HCT116 (cell line): ENCODE results near the gene PLCB4. TPM values are rescaled to one million over a fixed set of nuclear protein-coding genes. Genes with fewer than 3 reads are reported as not detected.
A peak's percentile ranks its signal among the peaks of the same experiment; 100 is the strongest.

Experiments used
- ATAC-seq: fragments of 200-7000 bp; cut with Tn5 transposase; 2 replicates; pipeline ENCODE4 v1.9.1; 2020; ENCODE audit warnings: mild to moderate bottlenecking, moderate library complexity
- BruUV-seq: library from RNA; stranded (reverse); fragments of 400-500 nt; replicated peaks from 2 replicates; lab custom pipeline; 2021; lab: Mats Ljungman, UMichigan
- CTCF ChIA-PET: fragments of 300-600 bp; sonication (Branson Sonifier 250); formaldehyde crosslinking; loops from one replicate; lab custom pipeline; 2021; ENCODE audit warnings: antibody characterized with exemption; lab: Charles Lee
- POLR2A ChIA-PET: fragments of 300-600, 350-600 bp; sonication (Branson Sonifier 250); formaldehyde crosslinking; loops from one replicate; lab custom pipeline; 2021; ENCODE audit warnings: antibody characterized with exemption; lab: Charles Lee
- RAD21 ChIA-PET, 2 experiments: fragments of 300-600 bp; sonication (Branson Sonifier 250); formaldehyde crosslinking; loops; one replicate each; lab custom pipeline; 2023; ENCODE audit warnings: low total read pairs in 2 of 2; ENCODE audit not compliant: uncharacterized antibody in 2 of 2, unreplicated experiment in 2 of 2, low non-redundant PET in 1 of 2; lab: Charles Lee
- DNase-seq: peaks from one replicate; pipeline ENCODE4 v3.0.0-alpha.2; 2010; ENCODE audit warnings: low read depth, low spot score
- H2AFZ ChIP-seq: fragments of 200-600 bp; shearing (Covaris generic), sonication (generic); 2 replicates; pipeline ENCODE4 v1.6.1; 2017; ENCODE audit warnings: low read depth, mixed run types, mixed read lengths, antibody characterized with exemption, low read length; ENCODE audit not compliant: poor library complexity, severe bottlenecking
- H3K27ac ChIP-seq: 2 replicates; pipeline ENCODE4 v1.5.1; 2012; ENCODE audit warnings: low read depth, low read length
- H3K27me3 ChIP-seq: fragments of 200-600 bp; sonication (generic); 2 replicates; pipeline ENCODE4 v1.6.1; 2016; ENCODE audit warnings: mixed run types, low read length, mixed read lengths; ENCODE audit not compliant: insufficient read depth
- H3K36me3 ChIP-seq, 2 experiments: fragments of 200-500 bp in 1 of 2; fragments of 200-600 bp in 1 of 2; sonication (Bioruptor generic) in 1 of 2; sonication (generic) in 1 of 2; 2 replicates each; pipeline versions ENCODE4 v1.5.1 to v1.6.1; 2014 to 2016; ENCODE audit warnings: low read length in 2 of 2, inconsistent platforms in 1 of 2, mixed read lengths in 1 of 2, mixed run types in 1 of 2; ENCODE audit not compliant: insufficient read depth in 2 of 2, control insufficient read depth in 1 of 2
- H3K4me1 ChIP-seq, 2 experiments: fragments of 200-600 bp in 1 of 2; sonication (generic) in 1 of 2; 2 replicates each; pipeline versions ENCODE4 v1.5.1 to v1.6.1; 2012 to 2017; ENCODE audit warnings: low read length in 2 of 2, inconsistent platforms in 1 of 2, mild to moderate bottlenecking in 1 of 2, mixed read lengths in 1 of 2, mixed run types in 1 of 2, moderate library complexity in 1 of 2; ENCODE audit not compliant: insufficient read depth in 2 of 2, control insufficient read depth in 1 of 2
- H3K4me2 ChIP-seq: fragments of 200-600 bp; sonication (generic); 2 replicates; pipeline ENCODE4 v1.6.1; 2017; ENCODE audit warnings: mixed run types, low read length, mixed read lengths
- H3K4me3 ChIP-seq, 2 experiments: fragments of 200-600 bp in 1 of 2; sonication (generic) in 1 of 2; replicated peaks in 1 of 2; 2 replicates each; pipeline ENCODE4 v1.5.1; 2011 to 2016; ENCODE audit warnings: low read length in 2 of 2, control low read depth in 1 of 2, low read depth in 1 of 2, mild to moderate bottlenecking in 1 of 2, mixed read lengths in 1 of 2, mixed run types in 1 of 2
- H3K79me2 ChIP-seq: fragments of 200-600 bp; sonication (generic); 2 replicates; pipeline ENCODE4 v1.6.1; 2017; ENCODE audit warnings: mild to moderate bottlenecking, mixed run types, low read length, moderate library complexity, mixed read lengths; ENCODE audit not compliant: insufficient read depth
- H3K9ac ChIP-seq: fragments of 200-600 bp; sonication (generic); 2 replicates; pipeline ENCODE4 v1.6.1; 2016; ENCODE audit warnings: low read length, mixed read lengths
- H3K9me2 ChIP-seq: fragments of 200-600 bp; sonication (generic), shearing (Covaris generic); 2 replicates; pipeline ENCODE4 v1.6.1; 2017; ENCODE audit warnings: mixed run types, mild to moderate bottlenecking, moderate library complexity; ENCODE audit not compliant: insufficient read depth
- H3K9me3 ChIP-seq, 2 experiments: fragments of 200-500 bp in 1 of 2; fragments of 200-600 bp in 1 of 2; sonication (Bioruptor generic) in 1 of 2; sonication (generic) in 1 of 2; 2 replicates each; pipeline ENCODE4 v1.6.1; 2014 to 2017; ENCODE audit warnings: low read length in 2 of 2, mixed read lengths in 2 of 2, inconsistent platforms in 1 of 2, low read depth in 1 of 2, mild to moderate bottlenecking in 1 of 2, mixed run types in 1 of 2, moderate library complexity in 1 of 2; ENCODE audit not compliant: control insufficient read depth in 1 of 2, insufficient read depth in 1 of 2
- H4K20me1 ChIP-seq: fragments of 200-600 bp; sonication (generic), shearing (Covaris generic); 2 replicates; pipeline ENCODE4 v1.6.1; 2017; ENCODE audit warnings: mixed run types, mild to moderate bottlenecking, moderate library complexity; ENCODE audit not compliant: insufficient read depth
- CTCF ChIP-seq, 3 experiments: fragments of 200-600 bp in 1 of 3; sonication (generic) in 1 of 3; IDR thresholded peaks in 2 of 3; conservative IDR thresholded peaks in 1 of 3; 2 replicates each; pipeline ENCODE4 v1.5.1; 2012 to 2017; ENCODE audit warnings: low read depth in 2 of 3, low read length in 2 of 3, antibody characterized with exemption in 1 of 3, borderline replicate concordance in 1 of 3, control low read depth in 1 of 3, mild to moderate bottlenecking in 1 of 3, mixed read lengths in 1 of 3, mixed run types in 1 of 3, moderate library complexity in 1 of 3; ENCODE audit not compliant: insufficient read depth in 1 of 3
- EGR1 ChIP-seq: IDR thresholded peaks from 2 replicates; pipeline ENCODE4 v1.6.1; 2012; ENCODE audit warnings: low read depth
- EZH2phosphoT487 ChIP-seq: fragments of 200-600 bp; IDR thresholded peaks from 2 replicates; pipeline ENCODE4 v1.6.1; 2018; ENCODE audit warnings: antibody characterized with exemption, borderline replicate concordance
- FOSL1 ChIP-seq: IDR thresholded peaks from 2 replicates; pipeline ENCODE4 v1.6.1; 2012; ENCODE audit warnings: low read depth
- intact Hi-C: fragments of 100-400 bp; cut with micrococcal nuclease; formaldehyde crosslinking; loops from 2 replicates; pipeline ENCODE4 v1.10.0; 2022
- total RNA-seq: library from RNA; stranded (reverse); gene quantifications from one replicate; pipeline ENCODE4 v1.2.1, GENCODE V29; 2021; ENCODE audit not compliant: unreplicated experiment

PLCB4 gene
- total RNA-seq, 1 experiment from 2014 or later, result 2.5 TPM

GRCh38 chr20:9516234-9516871 lies 447.5 kb downstream of the PLCB4 start:
- ChIA-PET RAD21 (no interaction called here), CTCF (no interaction called here), POLR2A (no interaction called here)
- intact Hi-C loops, result no loop called here
- Histone ChIP-seq H3K4me1 (0 out of 4 replicates have a peak, but pooled peaks cover 2 to 8% of the 10 kb centered on the region in 2 experiments), H3K4me2 (no peak overlapping the region), H3K36me3 (no peaks in the 10 kb centered on the region), H4K20me1 (no peaks in the 10 kb centered on the region), H3K9me3 (no peaks in the 10 kb centered on the region), H3K9me2 (no peaks in the 10 kb centered on the region), H3K9ac (no peak overlapping the region), H3K27ac (no peak overlapping the region), H3K79me2 (no peaks in the 10 kb centered on the region), H3K4me3 (no peak overlapping the region), H3K27me3 (peaks cover 44% of the 10 kb centered on the region), H2AFZ (no peak overlapping the region)
- TF ChIP-seq FOSL1, result no peak
- ATAC-seq (peak; percentile 67), DNase-seq (peak; percentile 10)
- no TSS peak for BruUV-seq

GRCh38 chr20:9517297-9518162 lies 448.6 kb downstream of the PLCB4 start:
- Histone ChIP-seq H4K20me1 (no peaks in the 10 kb centered on the region), H3K9me2 (no peaks in the 10 kb centered on the region), H3K4me3 (no peak overlapping the region), H3K79me2 (no peaks in the 10 kb centered on the region), H3K9me3 (no peaks in the 10 kb centered on the region), H3K4me1 (0 out of 4 replicates have a peak, but pooled peaks cover 2 to 8% of the 10 kb centered on the region in 2 experiments), H2AFZ (no peak overlapping the region), H3K27ac (no peak overlapping the region), H3K36me3 (no peaks in the 10 kb centered on the region), H3K4me2 (no peak overlapping the region), H3K27me3 (peaks cover 43% of the 10 kb centered on the region), H3K9ac (no peak overlapping the region)
- ChIA-PET POLR2A (no interaction called here), CTCF (no interaction called here), RAD21 (no interaction called here)
- intact Hi-C loops, result no loop called here
- TF ChIP-seq CTCF (IDR thresholded peaks at IDR 0.05 in 2 of 3, conservative IDR thresholded peaks at IDR 0.05 in 1 of 3; ENCODE audit: borderline replicate concordance in 1 of 3, insufficient read depth in 1 of 3, low read depth in 2 of 3, low read length in 2 of 3) (peak in 1 of 3 experiments; percentile 20; a peak in 1 of 6 replicates), EZH2phosphoT487 (no peak), EGR1 (no peak)
- DNase-seq, result no peak
- no TSS peak for BruUV-seq
- ATAC-seq, result no peak
